Fibroblast of skin of back (primary cell): ENCODE measurements around the gene GJB6.

ENCODE experiments used
- DNase-seq: peaks from one replicate; pipeline ENCODE4 v3.0.0-alpha.2; 2013

The GJB6 gene

DNA sequence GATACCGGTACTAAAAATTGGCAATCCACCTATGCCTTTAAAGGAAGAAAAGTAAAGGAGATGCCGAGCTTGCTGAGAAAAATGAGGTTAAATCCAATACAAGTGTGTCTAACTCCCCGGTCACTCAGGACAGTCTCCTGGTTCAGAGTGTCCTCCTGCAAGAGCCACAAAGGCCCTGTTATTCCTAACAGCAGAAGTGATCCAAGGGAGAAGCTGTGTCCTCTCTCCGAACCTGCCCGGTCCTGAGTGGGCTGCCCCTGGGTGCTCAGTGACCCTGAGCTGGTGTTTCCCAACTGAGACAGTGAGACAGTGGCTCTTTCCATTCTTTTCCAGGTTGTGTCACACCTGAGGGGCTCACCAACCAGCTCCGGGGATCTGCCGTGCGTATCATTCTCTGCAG is 4.8 kb downstream of the GJB6 start:
- no peak for DNase-seq

DNA sequence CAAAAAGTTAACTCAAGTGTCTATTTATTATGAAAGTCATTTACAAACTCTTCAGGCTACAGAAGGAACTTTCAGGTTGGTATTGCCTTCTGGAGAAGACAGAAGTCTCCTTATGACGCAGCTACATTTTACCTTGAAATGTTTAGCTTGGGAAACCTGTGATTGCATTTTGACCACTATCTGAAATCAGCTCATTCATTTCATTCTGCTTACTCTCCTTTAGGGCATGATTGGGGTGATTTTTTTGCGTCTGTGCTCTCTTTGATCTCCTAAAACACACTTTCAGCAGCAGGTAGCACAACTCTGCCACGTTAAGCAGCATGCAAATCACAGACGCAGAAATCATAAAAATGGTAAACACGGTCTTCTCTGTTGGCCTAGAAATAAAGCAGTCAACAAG is 9.6 kb downstream of the GJB6 start:
- no peak for DNase-seq

DNA sequence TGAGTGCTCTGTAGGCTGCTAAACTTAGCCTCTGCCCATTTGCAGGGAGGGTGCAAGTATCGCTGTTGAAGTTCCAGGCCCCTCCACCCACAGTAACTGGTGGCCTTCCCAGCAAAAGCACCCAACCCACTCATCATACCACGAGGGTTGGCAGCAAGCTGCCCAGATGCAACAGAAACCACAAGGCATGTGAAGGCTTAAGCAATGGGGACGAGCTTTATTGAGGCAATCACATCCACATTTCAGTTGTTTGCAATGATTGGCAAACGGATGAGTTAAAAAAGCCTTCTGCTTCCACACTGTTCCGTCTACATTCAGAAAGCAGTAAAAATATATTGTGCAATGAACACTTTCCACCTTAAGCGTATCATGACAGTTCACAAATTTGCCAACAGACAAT is 10.3 kb downstream of the GJB6 start:
- DNase-seq = no peak

DNA sequence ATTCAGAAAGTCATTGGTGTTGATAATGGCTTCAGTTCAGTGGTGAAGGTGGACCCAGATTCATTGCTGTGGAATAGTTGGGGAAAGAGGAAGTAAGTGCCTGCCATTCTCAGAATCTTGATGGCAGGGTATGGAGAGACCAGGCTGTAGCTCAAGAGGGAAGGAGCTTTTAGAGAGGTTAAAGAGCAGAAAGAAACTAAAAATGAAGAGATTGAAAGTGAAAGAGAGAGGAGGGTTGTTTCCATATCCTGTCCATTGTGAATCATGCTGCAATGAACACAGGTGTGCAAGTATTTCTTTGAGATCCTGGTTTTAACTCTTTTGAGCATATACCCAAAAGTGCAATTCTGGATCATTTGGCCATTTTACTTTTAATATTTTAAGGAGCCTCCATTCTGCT is 12.5 kb downstream of the GJB6 start:
- DNase-seq = no peak

DNA sequence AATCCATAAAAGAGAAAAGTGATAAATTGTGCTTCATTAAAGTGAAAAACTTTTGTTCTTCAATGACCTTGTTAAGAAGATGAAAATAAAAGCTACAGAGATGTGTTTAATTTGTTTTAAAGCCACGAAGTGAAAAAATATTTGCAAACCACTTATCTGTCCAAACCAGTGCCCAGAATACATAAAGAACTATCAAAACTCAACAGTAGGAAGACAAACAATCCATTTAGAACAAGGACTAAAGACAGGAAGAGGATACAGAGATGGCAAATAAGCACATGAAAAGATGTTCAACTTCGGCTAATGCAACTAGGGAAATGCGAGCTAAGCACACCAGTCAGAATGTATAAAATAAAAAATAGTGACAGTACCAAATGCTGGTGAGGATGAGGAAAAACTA is 15.0 kb downstream of the GJB6 start:
- DNase-seq = no peak

DNA sequence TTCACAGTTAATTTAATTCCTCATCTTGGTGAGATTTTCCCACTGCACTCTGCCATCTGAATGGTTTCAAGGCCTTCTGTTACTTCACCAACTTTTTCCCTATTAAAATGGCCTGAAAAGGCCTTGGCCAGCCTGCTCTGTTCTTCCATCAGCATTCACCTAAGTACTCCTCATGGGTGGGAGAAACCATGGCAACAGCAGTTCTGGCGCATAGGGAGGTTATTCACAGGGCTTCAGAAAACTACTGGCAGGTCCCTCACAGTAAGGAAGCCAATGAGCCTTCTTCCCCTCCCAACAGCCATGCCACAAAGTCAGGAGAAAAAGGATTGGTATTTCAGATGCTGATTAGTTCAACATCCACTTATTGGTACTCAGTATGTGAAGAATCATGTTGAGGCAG is 22.2 kb downstream of the GJB6 start:
- no peak for DNase-seq

DNA sequence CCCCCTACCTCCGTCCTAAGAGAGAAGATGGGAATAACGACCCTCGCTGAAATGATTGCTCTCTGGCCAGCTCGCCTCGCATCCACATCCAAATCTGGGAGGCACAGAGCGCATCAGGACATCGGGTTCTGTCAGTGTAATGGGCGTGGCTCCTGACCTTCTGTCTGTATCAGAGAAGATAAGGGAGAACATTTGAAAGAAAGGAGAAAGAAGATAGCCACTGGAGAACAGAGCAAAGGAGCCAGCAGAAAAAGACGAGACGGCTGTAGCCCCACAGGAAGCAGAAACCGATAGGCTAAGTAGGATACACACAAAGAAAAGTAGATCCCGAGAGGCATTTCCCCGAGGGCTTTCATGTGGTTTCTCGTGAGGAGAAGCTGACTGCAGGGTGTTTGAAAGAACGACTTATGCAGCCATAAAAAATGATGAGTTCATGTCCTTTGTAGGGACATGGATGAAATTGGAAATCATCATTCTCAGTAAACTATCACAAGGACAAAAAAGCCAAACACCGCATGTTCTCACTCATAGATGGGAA is 25.4 kb downstream of the GJB6 start:
- DNase-seq = no peak

DNA sequence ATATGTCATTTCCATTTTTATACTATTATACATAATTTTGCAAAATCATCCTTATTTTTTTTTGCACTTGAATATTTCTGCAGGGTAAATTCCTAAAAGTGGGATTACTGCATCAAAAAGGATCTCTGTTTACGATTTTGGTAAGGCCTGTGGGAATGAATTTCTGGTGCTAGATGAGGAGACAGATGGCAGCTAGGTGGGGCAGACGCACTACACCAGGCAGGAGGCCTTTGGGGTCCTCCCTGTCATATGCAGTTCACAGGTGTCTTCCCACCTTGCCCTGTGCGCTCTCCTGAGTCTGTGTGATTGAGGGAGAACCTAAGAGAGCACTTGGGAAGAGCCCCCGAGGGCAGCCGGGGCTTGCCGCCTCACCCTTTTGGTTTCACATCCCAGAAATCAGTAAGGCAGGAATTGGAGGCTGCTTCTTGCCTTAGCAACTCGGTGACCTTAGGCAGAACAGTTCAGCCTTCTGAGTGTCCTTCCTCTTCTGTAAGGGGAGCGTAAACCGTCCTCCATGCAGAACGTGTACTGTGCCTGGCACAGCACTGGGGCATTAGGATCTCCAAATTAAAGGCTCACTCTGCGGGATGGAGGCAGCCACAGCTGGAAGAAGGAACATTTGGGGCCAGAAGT is 25.9 kb downstream of the GJB6 start:
- no peak for DNase-seq

DNA sequence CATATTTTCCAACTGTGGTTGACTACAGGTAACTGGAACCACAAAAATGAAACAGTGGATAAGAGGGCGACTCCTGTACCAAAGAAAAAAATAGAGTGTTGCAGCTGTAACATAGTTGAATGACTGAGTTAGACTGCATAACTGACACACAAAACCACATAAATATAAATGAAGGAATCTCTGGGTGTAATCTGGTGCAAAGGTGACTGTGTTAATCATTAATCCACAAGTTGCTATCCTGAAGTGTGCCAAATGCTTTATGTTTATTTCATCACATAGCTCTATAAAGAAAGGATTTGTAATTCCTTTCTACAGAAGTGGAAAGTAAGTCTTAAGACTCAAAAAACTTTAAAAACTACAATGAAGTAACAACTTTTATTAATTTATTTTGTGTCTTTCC is 33.3 kb downstream of the GJB6 start:
- DNase-seq = no peak

DNA sequence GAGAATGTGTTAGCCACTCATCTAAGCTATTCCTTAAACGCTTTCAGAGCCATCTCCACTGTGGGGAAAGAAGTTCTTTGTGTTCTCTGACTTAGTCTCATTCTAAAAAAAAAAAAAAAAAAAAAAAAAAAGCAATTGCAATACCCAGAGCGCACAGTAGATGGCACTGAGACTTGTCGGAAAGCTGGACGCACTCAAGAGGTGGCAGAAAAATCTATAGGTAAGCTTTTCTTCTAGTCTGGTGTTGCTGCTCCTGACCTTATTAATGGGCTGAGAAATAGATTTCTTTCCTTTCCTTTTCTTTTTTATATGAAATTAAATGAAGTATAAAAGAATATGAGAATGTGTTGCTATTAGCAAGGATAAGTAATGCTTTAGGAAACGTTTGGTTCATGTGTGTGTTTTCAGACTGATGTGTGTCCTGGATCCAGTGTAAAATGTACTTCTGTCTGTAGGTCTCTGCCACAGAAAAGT is 34.7 kb downstream of the GJB6 start:
- DNase-seq = peak; percentile 38

DNA sequence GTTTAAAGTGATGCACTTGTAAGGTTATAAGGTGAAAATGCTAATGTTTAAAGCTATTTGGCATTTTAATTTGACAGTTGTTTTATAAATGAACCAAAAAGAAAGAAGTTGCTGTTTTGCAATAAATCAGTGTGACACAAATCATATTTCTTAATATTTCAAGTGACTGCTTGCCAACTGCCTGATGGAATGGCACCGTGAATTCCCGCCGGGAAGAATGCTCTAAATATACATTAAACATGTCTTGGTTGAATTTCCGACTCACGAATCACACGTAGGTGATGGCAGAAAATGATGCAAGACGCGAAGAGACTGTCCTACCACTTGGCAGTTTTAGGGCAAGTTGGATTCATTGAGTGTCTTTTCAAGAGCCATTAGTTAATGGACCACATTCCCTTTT is 36.3 kb downstream of the GJB6 start:
- no peak for DNase-seq

DNA sequence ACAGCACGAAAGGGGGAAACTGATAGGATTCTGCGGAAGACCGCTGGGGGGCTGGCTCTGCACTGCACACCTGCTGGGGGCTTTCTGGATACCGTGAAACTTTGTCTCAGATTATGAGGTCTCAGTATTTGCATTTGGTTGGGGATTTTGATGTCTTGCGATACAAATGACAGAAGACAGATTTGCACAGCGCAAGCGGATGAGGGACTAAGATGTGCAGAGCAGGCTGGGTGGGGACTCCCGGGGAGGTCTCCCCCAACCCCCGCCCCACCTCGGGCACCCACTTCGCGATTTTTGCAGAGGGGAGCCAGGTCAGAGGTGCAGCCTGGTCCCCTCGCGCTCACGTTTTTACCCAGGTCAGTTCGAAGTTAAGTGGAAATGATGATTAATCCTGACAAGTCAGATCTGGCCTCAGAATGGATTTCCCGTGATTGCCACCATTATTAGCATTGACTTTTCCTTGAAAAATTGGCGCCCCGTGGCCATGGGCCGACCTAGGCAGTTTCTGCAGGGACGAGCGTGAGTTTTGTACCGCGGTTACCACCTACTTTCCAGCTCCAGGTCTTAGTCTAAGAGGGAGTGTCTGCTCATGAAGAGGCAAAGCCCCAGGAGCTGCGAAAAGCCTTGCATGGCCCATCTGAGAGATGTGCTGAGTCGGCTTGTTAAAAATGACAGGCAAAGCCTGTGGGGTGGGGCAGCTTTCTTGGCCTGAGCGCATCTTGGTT is 38.0 kb downstream of the GJB6 start:
- DNase-seq = no peak

DNA sequence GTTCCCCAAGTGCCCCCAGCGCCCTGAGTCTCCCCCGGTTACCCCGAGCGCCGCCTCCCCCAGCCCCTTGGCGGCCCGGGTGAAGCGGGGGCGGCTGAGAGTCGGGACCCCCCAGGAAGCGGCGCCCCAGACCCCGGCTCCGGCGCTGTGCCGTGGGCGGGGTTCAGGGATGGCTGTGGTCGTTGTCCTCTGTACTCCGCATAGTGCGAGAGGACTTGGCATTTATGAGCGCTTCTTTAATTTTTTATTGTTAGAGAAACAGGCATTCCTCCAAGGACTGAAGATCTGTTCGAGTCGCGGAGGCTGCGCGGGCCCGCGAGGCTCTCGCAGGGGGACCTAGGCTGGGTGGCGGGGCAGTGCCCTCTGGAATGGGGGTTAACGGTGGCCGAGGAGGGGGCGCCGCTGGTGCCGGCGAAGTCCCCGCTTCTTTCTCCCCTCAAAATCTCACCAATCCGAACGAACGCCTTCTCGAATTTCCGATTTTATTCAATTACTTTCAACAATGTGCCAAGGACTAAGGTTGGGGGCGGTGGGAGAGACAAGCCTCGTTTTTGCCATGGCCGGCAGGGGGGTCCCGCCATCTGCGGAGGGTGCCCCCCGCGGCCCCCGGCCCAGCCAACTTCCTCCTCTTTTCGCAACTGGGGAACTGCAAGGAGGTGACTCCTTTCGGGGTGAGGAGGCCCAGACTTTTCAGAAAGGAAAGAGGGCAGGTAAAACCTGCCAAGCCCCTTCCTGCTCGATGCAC is 38.8 kb downstream of the GJB6 start:
- DNase-seq = no peak

DNA sequence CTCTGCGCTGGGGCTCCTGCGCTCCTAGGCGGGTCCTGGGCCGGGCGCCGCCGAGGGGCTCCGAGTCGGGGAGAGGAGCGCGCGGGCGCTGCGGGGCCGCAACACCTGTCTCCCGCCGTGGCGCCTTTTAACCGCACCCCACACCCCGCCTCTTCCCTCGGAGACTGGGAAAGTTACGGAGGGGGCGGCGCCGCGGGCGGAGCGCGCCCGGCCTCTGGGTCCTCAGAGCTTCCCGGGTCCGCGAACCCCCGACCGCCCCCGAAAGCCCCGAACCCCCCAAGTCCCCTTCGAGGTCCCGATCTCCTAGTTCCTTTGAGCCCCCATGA is 39.3 kb downstream of the GJB6 start, which contains the start of gene GJB2:
GJB2 (minus strand) TSS at position 103 of the 326 bp plus-strand sequence. CDS start 3,357 bp downstream, outside the sequence.
- no peak for DNase-seq

DNA sequence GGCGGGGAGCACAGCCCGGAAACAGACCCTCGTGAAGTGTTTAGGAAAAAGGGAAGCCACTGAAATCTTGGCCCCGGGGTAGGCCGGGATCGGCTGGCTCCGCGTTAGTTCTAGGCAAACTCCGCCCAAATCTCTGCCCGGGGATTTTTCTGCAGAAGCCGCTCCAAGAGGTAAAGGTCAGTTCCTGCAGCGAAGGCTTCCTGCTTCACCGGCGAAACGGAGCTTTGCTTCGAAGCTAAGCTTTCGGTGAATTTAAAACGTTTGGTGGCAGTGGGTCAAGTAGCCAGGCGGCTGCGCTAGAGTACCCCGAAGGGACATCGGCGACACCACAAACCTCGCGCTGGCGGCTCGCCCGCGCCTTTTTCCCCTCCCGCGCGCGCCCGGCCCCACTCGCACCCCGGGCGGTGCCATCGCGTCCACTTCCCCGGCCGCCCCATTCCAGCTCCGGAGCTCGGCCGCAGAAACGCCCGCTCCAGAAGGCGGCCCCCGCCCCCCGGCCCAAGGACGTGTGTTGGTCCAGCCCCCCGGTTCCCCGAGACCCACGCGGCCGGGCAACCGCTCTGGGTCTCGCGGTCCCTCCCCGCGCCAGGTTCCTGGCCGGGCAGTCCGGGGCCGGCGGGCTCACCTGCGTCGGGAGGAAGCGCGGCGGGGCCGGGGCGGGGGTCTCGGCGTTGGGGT is 39.8 kb downstream of the GJB6 start:
- no peak for DNase-seq

DNA sequence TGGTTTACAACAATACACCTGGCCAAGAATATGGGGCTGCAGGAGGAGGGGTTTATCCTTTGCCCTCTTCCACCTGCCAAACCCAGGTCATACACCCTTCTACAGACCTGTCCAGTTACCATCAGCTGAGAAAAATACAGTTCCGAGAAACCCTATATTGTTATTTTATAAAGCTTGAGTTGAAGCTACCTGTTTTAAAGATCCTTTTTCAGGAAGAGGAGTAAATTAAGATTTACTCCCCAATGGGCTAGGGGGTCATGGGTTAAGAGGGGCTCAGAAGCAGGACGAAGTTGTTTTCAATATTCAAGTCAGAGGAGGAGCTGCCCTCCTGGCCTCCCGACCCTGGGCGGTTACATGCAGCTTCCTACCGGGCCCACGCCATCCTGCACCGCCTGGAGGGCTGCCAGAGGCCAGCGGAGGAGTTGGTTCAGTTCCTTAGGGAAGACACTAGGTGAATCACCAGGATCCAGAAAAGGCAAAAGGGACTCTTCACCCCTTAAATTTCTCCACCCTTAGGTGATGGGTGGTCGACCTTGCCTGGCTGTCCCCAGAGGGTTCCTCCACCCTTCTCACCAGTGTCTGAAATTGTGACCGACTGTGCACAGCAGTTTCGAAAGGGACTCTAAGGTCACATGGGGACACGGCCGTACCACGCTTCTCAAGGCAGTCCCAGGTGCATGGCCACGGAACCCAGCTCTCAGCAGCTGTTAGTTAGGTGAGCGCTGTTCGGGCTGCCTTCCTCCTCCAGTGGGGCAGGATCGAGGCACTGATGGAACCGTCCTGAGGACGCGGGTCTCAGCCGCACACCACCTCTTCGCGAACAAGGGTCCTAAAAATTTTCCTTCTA is 40.6 kb downstream of the GJB6 start:
- DNase-seq = no peak

DNA sequence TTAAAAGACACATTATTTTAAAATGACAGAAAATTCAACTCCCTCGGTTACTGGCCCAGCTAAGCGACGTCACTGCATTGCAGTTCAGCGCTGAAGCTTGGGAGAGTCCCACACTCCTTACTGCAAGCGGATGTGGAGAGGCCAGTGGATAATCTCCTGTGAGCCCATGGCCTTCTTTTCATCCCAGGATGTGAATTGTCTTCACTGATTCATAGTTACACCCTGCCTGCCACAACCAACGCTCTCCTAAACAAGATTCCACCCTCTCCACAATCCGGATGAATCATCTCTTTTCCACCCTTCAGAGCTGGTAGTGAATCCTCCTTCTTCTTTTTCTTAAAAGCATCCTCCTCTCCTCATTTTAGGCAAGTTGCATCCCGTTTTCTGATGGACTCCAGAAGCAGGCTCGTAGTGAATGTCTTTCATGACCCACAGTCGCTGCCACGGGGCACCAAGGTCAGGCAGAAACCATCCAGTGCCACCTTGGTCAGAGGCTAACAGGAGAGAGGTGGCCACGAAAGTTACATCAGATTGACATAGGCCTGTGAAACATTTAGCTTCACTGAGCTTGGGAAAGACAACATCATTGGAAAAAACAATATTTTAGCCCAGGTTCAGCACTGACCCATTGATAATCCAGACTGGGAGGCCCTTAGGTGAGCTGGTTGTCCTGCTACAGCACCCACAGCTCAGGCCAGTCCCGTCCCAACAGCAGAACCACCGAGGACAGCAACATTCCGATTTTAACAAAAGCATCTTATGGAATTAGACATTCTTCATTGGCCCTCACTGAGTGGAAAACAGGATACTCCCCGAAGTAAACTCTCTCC is 41.4 kb downstream of the GJB6 start:
- peak; percentile 85 for DNase-seq

DNA sequence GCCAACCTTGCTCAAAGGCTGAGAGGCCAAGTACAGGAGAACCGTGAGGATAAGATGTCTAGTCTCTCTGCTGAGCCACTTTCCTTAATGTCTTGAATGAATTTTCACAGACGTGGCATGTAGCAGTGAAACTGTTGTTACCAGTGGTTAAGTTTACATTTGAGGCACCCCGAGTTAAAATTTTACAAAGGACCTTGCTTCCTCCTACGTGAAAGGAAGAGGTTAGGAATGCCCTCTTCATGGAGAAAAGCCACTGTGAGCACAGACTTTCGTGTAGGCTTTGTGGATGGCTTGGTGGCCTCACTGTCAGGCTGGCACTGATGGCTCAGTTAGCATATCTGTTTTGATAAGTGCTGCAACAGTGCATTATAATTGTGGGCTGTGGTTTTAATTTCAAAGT is 42.0 kb downstream of the GJB6 start:
- DNase-seq = no peak

DNA sequence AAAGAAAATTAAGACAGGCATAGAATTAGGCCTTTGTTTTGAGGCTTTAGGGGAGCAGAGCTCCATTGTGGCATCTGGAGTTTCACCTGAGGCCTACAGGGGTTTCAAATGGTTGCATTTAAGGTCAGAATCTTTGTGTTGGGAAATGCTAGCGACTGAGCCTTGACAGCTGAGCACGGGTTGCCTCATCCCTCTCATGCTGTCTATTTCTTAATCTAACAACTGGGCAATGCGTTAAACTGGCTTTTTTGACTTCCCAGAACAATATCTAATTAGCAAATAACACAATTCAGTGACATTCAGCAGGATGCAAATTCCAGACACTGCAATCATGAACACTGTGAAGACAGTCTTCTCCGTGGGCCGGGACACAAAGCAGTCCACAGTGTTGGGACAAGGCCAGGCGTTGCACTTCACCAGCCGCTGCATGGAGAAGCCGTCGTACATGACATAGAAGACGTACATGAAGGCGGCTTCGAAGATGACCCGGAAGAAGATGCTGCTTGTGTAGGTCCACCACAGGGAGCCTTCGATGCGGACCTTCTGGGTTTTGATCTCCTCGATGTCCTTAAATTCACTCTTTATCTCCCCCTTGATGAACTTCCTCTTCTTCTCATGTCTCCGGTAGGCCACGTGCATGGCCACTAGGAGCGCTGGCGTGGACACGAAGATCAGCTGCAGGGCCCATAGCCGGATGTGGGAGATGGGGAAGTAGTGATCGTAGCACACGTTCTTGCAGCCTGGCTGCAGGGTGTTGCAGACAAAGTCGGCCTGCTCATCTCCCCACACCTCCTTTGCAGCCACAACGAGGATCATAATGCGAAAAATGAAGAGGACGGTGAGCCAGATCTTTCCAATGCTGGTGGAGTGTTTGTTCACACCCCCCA is 43.2 kb downstream of the GJB6 start:
- DNase-seq = no peak

DNA sequence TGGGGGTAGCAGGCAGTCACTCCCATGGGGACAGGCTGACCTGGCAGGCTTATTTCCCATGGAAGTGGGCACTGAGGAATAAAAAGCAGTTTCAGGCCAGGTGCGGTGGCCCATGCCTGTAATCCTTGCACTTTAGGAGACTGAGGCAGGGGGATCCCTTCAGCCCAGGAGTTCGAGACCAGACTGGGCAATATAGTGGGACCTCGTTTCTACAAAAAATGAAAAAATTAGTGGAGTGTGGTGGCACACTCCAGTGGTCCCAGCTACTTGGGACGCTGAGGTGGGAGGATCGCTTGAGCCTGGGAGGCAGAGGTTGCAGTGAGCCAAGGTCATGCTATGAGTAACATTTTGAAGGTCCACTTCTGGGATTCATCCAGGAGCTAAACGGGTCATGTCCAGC is 45.3 kb downstream of the GJB6 start:
- DNase-seq = no peak
